NCI-H510A treated with DMSO at 0.1 percent for 48 hours (cell line): ENCODE data around the gene NXNL1.

Source experiments
- DNase-seq: peaks from one replicate; lab custom pipeline; 2025; lab: John Stamatoyannopoulos, UW

Gene NXNL1

GRCh38 chr19:17419621-17420474, 40.9 kb downstream of the NXNL1 start, which contains the start of gene MVB12A:
MVB12A (plus strand) TSS chr19:17420047; CDS start chr19:17420136, 89 bp downstream.
- DNase-seq, result peak; percentile 97

GRCh38 chr19:17419154-17419620, 41.5 kb downstream of the NXNL1 start:
- no peak for DNase-seq

- DNase-seq, result no peak
Measured at GRCh38 chr19:17418710-17419109, 42.0 kb downstream of the NXNL1 start.

GRCh38 chr19:17415121-17415520, 45.6 kb downstream of the NXNL1 start:
- no peak for DNase-seq

GRCh38 chr19:17414097-17414496, 46.6 kb downstream of the NXNL1 start:
- DNase-seq, result no peak

GRCh38 chr19:17411801-17412200, 48.9 kb downstream of the NXNL1 start:
- DNase-seq, result no peak

- no peak for DNase-seq
Measured at GRCh38 chr19:17409990-17410389, 50.7 kb downstream of the NXNL1 start.

GRCh38 chr19:17406887-17407196, 53.9 kb downstream of the NXNL1 start:
- no peak for DNase-seq

- DNase-seq, result no peak
Measured at GRCh38 chr19:17406046-17406886, 54.5 kb downstream of the NXNL1 start.
